ENCODE data around the gene FRYL.
"Not testable (repeated sequence)": the region's sequence is repeated elsewhere in the genome, so short reads cannot be mapped to it uniquely, and the experiment has no call there.

Gene FRYL

GRCh38 chr4:48779998-48780864, at the start of gene FRYL:
TSS of gene FRYL (minus strand) at chr4:48780279. CDS start at chr4:48634410, 145,869 bp downstream.
- peaks cover 48% of the 10 kb centered on the region for H3K79me2 ChIP-seq (ENCODE audit: insufficient read depth, low read length)
- peak within 1 kb of the TSS; percentile 97 for H3K9ac ChIP-seq (ENCODE audit: low read length)
- no peaks in the 10 kb centered on the region for H3K36me3 ChIP-seq (ENCODE audit: low read length)
- H3F3A ChIP-seq (ENCODE audit: insufficient read depth) = peaks cover 11% of the 10 kb centered on the region
- no peaks in the 10 kb centered on the region for H3K9me3 ChIP-seq (ENCODE audit: insufficient read depth, low read length)
- H3K4me3 ChIP-seq (ENCODE audit: insufficient read depth, low read length, poor library complexity, severe bottlenecking) = peak within 1 kb of the TSS; percentile 92
- no peaks in the 10 kb centered on the region for H3K27me3 ChIP-seq (ENCODE audit: low read length)
- peak within 1 kb of the TSS; percentile 88 for H2AFZ ChIP-seq (ENCODE audit: low read depth, low read length, severe bottlenecking)
- peak within 1 kb of the TSS; percentile 80 for H3K27ac ChIP-seq (ENCODE audit: low read depth, low read length)
- no peaks in the 10 kb centered on the region for H3K9me2 ChIP-seq (replicated peaks; ENCODE audit: insufficient read depth, low read length)
- H3K4me2 ChIP-seq (ENCODE audit: low read depth, low read length, poor library complexity, severe bottlenecking) = peak within 1 kb of the TSS; percentile 97
- no peak for TF ChIP-seq CTCF (IDR thresholded peaks at IDR 0.05; ENCODE audit: insufficient read depth, low read length, poor library complexity, severe bottlenecking)
- no peak for TF ChIP-seq EZH2phosphoT487 (conservative IDR thresholded peaks at IDR 0.05; ENCODE audit: low read length)
- peaks cover 35% of the 10 kb centered on the region for H4K20me1 ChIP-seq (ENCODE audit: low read depth, low read length)

GRCh38 chr4:48827622-48828021, 47.5 kb upstream of the FRYL start:
- no peak for TF ChIP-seq CTCF (IDR thresholded peaks at IDR 0.05; ENCODE audit: insufficient read depth, low read length, poor library complexity, severe bottlenecking)

GRCh38 chr4:48821431-48821830, 41.4 kb upstream of the FRYL start:
- not testable (repeated sequence) for H4K20me1 ChIP-seq (ENCODE audit: low read depth, low read length); H3K9me2 ChIP-seq (replicated peaks; ENCODE audit: insufficient read depth, low read length); H3K27ac ChIP-seq (ENCODE audit: low read depth, low read length); H3K9me3 ChIP-seq (ENCODE audit: insufficient read depth, low read length); H3K79me2 ChIP-seq (ENCODE audit: insufficient read depth, low read length); H3K9ac ChIP-seq (ENCODE audit: low read length); H2AFZ ChIP-seq (ENCODE audit: low read depth, low read length, severe bottlenecking); H3K4me2 ChIP-seq (ENCODE audit: low read depth, low read length, poor library complexity, severe bottlenecking); H3F3A ChIP-seq (ENCODE audit: insufficient read depth); H3K4me3 ChIP-seq (ENCODE audit: insufficient read depth, low read length, poor library complexity, severe bottlenecking); H3K27me3 ChIP-seq (ENCODE audit: low read length); H3K36me3 ChIP-seq (ENCODE audit: low read length)

More at GRCh38 chr4:48827622-48828021, 47.5 kb upstream of the FRYL start:
- no peak overlapping the region for H3K27ac ChIP-seq (ENCODE audit: low read depth, low read length)
- no peaks in the 10 kb centered on the region for H3K27me3 ChIP-seq (ENCODE audit: low read length)
- H3K4me2 ChIP-seq (ENCODE audit: low read depth, low read length, poor library complexity, severe bottlenecking) = no peak overlapping the region
- peaks cover 6% of the 10 kb centered on the region; the same call in 1 of the 2 replicates for H3F3A ChIP-seq (ENCODE audit: insufficient read depth)
- H3K9me2 ChIP-seq (replicated peaks; ENCODE audit: insufficient read depth, low read length) = no peaks in the 10 kb centered on the region
- 0 out of 2 replicates have a peak, but pooled peaks cover 9% of the 10 kb centered on the region for H4K20me1 ChIP-seq (ENCODE audit: low read depth, low read length)
- H2AFZ ChIP-seq (ENCODE audit: low read depth, low read length, severe bottlenecking) = no peak overlapping the region
- H3K36me3 ChIP-seq (ENCODE audit: low read length) = peaks cover 5% of the 10 kb centered on the region; the same call in 1 of the 2 replicates
- no peak overlapping the region for H3K9ac ChIP-seq (ENCODE audit: low read length)
- H3K79me2 ChIP-seq (ENCODE audit: insufficient read depth, low read length) = peaks cover 17% of the 10 kb centered on the region
- H3K4me3 ChIP-seq (ENCODE audit: insufficient read depth, low read length, poor library complexity, severe bottlenecking) = no peak overlapping the region
- H3K9me3 ChIP-seq (ENCODE audit: insufficient read depth, low read length) = no peaks in the 10 kb centered on the region

- Histone ChIP-seq H3K9me3 (ENCODE audit: insufficient read depth, low read length) (no peaks in the 10 kb centered on the region), H3K4me2 (ENCODE audit: low read depth, low read length, poor library complexity, severe bottlenecking) (no peak overlapping the region), H3K27me3 (ENCODE audit: low read length) (no peaks in the 10 kb centered on the region), H3K9me2 (replicated peaks; ENCODE audit: insufficient read depth, low read length) (no peaks in the 10 kb centered on the region), H3F3A (ENCODE audit: insufficient read depth) (0 out of 2 replicates have a peak, but pooled peaks cover 2% of the 10 kb centered on the region), H3K79me2 (ENCODE audit: insufficient read depth, low read length) (no peaks in the 10 kb centered on the region), H3K4me3 (ENCODE audit: insufficient read depth, low read length, poor library complexity, severe bottlenecking) (no peak overlapping the region), H3K27ac (ENCODE audit: low read depth, low read length) (no peak overlapping the region), H2AFZ (ENCODE audit: low read depth, low read length, severe bottlenecking) (no peak overlapping the region), H3K36me3 (ENCODE audit: low read length) (no peaks in the 10 kb centered on the region), H4K20me1 (ENCODE audit: low read depth, low read length) (no peaks in the 10 kb centered on the region), H3K9ac (ENCODE audit: low read length) (no peak overlapping the region)
- no peak for TF ChIP-seq CTCF (IDR thresholded peaks at IDR 0.05; ENCODE audit: insufficient read depth, low read length, poor library complexity, severe bottlenecking)
- no peak for TF ChIP-seq EZH2phosphoT487 (conservative IDR thresholded peaks at IDR 0.05; ENCODE audit: low read length)
Observed at GRCh38 chr4:48816971-48817370, 36.9 kb upstream of the FRYL start.

- not testable (repeated sequence) for H3K36me3 ChIP-seq (ENCODE audit: low read length); H2AFZ ChIP-seq (ENCODE audit: low read depth, low read length, severe bottlenecking); H3K4me2 ChIP-seq (ENCODE audit: low read depth, low read length, poor library complexity, severe bottlenecking); H3K27ac ChIP-seq (ENCODE audit: low read depth, low read length); H3K27me3 ChIP-seq (ENCODE audit: low read length); H4K20me1 ChIP-seq (ENCODE audit: low read depth, low read length); H3K9me2 ChIP-seq (replicated peaks; ENCODE audit: insufficient read depth, low read length); H3K79me2 ChIP-seq (ENCODE audit: insufficient read depth, low read length); H3K9ac ChIP-seq (ENCODE audit: low read length); H3F3A ChIP-seq (ENCODE audit: insufficient read depth); H3K4me3 ChIP-seq (ENCODE audit: insufficient read depth, low read length, poor library complexity, severe bottlenecking); H3K9me3 ChIP-seq (ENCODE audit: insufficient read depth, low read length)
Observed at GRCh38 chr4:48816297-48816696, 36.2 kb upstream of the FRYL start.

All from SU-DHL-6 (cell line).